GM18907 (cell line): Measurements from ENCODE around the gene MYO18B.

Experiments used
- ATAC-seq: cut with Tn5 transposase; IDR thresholded peaks from one replicate; pipeline ENCODE4 v1.9.1; 2021; ENCODE audit warnings: mild to moderate bottlenecking, moderate library complexity; ENCODE audit not compliant: unreplicated experiment

The MYO18B gene

DNA sequence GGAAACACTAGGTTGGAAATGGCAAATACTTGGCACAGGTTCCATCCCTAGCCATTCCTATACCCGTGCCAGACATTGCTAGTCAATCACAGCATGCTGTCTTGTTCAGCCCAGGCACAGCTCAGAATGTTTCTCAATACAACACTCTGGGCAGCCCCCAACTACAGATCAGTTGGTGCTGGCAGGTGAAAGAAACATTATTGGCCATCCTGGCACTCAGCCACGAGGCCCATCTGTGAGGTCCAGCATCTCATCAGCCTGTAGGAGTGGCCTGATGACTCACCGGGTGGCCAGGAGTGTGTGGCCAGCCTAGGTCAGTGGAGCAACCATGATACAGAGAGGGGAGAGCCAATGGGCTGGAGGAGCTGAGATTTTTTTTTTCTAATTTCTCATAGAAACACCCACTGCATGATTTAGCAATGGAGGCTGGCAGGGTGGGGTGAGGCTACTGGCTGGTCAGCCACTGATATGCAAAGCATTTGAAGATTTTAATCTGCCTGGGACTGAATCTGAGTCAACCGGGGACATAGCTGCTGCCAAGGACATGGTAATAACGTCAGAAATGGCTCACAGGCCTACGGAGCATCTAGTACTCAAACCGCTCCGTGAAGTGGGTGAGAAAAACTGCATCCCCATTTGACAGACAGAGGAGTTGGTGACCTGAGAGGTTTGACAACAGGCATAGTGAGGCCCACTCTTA lies 5.4 kb downstream of the MYO18B start:
- no peak for ATAC-seq

DNA sequence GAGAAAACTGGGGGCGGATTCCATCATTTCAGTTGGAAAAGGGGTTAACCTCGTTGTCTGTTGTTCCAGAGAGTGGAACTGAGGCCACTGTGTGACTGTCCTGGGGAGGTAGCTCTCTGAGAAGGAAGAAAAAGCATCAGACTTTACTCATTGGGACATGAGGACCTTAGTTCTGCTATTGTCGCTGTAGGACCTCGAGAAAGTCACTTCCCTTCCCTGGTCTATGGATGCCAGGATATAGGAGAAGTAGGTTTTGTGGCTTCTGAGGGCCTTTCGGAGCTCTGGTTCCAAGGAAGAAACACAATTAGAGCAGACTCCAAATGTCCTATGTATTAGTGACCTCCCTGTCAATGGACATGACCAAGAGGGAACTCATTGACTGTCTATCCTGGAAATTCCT lies 6.2 kb downstream of the MYO18B start:
- ATAC-seq = no peak

DNA sequence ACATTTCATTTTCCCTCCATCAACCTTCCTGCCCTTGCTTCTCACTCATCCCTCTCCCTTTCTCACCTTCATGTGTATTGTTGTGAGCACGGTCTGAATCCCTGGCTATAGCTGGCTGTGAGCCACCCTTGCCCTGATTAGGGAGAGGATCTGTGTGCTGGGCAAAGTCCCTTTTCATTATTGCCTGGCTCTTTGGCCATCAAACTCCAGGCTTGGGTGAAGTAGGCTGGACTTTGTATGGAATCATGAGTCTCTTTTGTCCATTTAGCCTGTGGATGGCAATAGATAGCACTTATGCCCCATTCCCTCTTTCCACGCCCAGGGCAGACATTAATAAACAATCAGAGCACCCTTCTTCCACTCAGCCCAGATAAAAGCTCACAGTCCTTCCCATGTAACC lies 6.7 kb downstream of the MYO18B start:
- no peak for ATAC-seq

DNA sequence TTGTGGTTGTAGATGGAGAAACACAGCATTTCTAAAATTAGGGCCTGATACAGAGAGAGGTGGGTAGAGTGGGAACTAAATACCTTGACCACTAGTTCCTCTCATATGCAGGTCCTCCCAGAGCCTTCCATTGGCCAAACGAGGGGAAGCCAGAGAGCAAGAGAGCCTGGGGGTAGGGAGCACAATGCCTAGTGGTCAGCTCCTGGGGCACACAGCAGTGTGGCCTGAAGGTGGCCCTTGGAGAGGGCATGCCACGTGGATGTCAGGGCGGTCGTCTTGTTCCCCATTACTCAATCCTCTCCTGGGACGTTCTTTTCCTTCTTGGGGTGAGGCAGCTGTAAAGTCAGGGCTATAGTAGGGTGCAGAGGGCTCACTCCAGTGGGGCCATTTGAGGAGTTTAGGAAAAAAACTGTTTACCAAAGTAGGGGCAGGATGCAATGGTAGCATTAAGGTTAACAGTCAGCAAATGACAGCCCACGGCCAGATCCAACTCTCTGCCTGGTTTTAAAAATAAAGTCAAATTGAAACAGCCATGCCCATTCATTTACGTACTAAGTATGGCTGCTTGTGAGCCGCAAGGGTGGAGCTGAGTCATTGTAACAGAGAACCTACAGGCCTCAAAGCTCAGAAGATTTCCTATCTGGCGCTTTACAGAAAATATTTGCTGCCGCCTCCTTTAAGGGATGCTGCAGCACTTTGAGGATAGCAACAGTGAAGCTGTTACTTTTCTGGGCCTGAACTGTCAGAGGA lies 7.6 kb downstream of the MYO18B start:
- no peak for ATAC-seq

DNA sequence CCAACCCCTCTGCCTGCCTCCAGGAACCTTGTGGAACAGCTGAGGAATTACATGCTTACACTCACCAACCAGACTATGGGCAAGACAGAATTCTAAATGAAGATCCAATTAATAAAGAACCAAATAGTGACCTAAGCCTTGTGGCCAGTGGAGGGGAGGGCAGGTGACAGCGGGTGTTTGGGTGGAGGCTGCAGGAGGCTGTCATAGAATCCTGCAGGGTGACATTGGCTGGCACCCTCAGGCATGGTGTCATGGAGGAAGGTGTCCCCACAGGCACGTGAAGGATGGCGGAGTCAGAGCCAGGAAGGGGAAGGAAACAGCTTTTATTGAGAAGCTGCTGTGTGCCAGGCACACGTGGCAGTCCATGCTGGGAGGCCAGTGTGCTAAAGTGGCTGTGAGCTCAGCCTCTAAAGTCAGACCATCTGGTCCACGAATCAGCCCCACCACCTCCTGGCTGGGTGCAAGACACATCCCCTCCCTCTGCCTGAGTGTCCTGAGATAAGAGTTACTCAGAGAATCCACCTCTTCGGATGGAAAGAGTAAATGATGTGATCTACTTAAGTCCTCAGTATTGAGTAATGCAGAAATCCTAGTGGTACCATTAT lies 8.7 kb downstream of the MYO18B start:
- ATAC-seq = no peak

DNA sequence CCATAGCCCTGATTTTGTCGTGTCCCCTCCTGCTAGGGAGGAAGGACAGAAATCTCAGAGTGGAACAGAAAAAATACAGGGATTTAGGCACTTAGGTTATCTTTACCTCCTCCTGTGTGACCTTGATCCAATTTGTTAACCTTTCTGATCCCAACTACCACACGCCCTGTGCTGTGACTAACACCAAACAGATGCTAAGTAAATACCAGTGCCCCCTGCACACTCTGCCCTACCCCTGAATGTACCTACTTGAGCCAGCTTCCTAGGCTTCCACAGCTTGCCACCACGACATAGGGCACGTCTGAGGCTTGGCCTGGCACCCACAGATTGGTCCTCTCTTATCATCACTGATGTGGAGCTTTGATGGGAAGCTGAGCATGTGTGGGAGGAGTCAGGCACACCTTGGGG lies 9.2 kb downstream of the MYO18B start:
- no peak for ATAC-seq

DNA sequence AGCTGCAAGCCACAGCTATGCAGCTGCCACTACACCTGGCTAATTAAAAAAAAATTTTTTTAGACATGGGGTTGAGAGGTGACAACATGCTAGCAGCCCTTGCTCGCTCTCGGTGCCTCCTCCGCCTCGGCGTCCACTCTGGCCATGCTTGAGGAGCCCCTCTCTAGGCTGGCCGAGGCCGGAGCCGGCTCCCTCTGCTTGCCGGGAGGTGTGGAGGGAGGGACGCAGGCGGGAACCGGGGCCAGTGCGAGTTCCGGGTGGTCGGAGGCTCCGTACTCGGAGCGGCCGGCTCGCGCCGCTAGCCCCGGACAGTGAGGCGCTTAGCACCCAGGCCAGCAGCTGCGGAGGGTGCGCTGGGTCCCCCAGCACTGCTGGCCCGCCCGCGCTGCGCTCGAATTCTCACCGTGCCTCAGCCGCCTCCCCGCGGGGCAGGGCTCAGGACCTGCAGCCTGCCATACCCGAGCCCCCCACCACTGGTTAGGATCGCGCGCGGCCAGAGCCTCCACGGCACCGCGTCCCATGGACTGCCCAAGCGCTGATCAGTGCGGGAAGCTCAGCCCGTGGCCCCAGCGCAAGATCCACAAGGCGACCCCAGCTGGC lies 10.7 kb downstream of the MYO18B start:
- no peak for ATAC-seq

DNA sequence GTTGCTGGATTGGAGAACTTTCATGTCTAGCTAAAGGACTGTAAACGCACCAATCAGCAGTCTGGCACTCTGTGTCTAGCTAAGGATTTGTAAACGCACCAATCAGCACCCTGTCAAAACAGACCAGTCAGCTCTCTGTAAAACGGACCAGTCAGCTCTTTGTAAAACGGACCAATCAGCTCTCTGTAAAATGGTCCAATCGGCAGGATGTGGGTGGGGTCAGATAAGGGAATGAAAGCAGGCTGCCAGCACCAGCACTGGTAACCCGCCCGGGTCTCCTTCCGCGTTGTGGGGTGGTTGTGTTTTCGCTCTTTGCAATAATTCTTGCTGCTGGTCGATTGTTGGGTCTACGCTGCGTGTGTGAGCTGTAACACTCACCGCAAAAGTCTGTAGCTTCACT lies 11.3 kb downstream of the MYO18B start:
- ATAC-seq = no peak

DNA sequence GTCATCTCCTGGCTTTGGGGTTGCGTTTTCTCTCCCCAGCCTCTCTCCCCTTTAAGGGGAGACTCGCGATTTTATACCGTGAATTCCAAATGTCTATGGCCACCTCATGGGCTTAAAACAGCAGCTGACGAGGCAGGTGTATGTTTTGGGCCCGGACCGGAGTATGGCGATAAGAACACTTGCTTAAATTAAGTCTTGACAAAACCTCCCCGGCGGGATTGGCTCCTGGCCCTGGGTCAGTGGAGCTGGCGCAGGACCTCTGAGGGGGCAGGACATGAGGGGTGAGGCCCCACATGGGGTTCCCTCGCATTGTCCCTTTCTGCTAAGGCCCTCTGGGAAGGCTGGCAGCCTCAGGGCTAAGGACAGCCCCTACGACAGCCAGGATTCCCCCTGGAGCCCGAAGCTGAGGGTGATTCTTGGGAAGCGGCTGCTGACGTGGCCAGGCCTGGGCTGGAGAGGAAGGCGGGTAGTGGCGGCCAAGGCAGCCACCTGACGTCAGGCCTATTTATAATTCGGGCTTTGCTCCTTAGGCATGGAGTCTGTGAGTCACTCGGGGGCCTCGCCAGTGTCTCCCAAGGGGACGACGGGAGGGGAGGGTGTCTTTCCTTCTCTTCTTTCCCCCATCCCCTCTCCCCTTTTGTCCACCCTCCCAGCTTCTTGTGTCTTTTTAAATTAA lies 12.7 kb downstream of the MYO18B start:
- no peak for ATAC-seq

DNA sequence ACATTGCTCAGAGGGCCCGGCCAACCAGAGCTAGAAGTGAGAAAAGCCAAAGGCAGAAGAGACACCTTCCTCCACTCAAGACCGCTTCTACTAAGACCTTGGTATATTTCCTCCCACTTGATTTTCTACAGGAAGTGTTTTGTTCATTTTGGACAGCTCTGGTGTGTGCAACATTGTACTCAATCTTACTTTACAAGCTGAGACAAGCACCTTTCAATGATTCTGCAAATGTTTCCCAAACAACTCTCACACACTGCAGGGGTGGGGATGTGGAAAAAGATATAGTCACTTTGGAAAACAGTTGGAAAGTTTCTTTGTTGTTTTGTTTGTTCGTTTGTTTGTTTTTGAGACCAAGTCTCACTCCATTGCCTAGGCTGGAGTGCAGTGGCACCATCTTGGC lies 15.7 kb downstream of the MYO18B start:
- ATAC-seq = no peak

DNA sequence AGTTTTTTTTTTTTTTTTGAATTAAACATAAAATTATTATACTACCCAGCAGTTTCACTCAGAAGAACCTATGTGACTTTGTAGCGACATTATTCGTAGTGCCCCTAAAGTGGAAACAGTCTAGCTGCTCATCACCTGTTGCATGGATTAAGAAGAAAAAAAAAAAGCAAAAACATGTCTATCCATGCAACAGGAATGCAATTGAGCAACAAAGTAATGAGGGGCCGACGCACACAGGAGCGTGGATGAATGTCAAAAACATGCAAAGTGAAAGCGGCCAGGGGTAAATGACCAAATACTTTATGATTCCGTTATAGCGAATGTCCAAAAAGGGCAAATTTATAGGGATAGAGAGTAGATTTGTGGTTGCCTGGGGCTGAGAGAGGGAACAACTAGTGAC lies 16.3 kb downstream of the MYO18B start:
- no peak for ATAC-seq

DNA sequence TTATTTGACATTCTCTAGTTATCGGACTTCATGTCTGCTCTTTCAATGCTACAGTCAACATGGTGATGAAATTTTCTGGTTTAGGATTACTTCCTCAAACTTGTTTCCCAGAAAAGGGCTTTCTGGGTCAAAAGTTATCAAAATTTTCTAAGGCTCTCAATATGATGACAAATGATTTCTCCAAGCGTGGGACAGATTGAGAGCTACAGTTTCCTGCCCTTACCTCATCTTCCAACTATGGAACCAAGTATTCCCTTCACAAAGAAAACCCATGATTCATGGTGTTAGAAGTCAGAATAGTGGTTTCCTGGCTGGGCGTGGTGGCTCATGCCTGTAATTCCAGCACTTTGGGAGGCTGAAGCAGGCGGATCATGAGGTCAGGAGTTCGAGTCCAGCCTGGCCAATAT lies 17.8 kb downstream of the MYO18B start:
- no peak for ATAC-seq

DNA sequence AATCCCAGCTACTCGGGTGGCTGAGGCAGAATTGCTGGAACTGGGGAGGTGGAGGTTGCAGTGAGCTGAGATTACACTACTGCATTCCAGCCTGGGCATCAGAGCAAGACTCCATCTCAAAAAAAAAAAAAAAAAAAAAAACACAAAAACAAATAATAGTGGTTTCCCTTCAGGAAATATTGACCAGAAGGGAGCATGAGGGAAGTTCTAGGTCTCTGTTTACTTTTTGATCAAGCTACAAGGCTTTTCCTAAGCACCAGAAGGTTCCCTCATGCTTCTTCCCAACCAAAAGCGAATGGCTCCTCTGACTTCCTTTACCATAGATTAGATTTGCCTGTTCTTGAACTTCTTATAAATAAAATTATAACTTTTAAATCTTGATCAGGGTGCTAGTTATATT lies 18.3 kb downstream of the MYO18B start:
- ATAC-seq = no peak

DNA sequence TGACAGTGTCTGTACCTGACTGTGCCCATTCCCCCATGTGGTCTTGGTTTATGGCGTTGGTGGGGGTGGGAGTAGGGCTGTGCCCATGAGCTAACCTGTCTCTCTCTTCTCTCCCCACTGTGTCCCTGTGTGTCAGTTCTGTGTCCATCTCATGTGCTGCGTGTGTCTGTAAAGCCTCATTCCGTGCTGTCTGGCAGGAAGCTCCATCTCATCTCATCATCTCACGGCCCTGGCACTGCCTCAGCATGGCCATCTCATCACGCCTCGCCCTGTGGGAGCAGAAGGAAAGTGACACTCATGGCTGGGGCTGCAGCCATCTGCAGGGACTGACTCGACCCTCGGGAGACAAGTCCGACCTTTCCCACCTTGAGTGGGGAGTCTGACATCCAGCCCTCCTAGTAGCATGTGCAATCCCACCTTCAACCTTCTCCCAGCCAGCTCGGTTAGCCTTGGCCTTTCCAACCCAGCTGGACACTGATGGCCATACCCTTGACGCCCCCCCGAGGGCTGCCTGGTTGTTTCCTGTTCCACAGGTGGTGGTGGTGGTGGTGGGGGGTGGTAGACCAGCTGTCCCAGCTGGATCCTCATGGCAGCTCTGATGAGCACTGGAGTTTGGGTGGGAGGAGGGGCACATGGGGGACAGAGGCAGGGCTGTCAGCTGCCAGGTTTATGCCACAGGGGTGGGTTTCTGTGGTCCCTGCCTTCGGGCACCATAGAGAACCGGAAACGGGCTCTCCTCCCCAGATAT lies 19.0 kb downstream of the MYO18B start:
- no peak for ATAC-seq

DNA sequence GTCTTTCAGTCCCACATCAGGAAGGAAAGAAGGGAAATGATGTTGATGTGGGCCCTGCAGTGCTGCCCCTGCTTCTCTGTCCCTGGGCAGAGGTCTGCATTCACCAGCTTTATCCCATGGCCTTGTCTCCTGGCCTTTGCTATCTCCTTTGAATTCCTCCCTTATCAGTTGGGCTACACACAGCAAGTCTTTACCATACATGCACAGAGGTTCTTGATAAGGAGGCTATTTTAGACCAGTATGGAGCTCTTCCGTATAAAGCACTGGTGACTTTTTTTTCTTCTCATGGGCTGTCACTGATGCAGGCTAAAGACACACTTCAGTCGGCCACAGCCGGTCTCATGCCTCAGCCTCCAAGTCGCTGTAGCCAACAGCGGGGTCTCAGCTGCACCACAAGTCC lies 20.2 kb downstream of the MYO18B start:
- ATAC-seq = no peak

DNA sequence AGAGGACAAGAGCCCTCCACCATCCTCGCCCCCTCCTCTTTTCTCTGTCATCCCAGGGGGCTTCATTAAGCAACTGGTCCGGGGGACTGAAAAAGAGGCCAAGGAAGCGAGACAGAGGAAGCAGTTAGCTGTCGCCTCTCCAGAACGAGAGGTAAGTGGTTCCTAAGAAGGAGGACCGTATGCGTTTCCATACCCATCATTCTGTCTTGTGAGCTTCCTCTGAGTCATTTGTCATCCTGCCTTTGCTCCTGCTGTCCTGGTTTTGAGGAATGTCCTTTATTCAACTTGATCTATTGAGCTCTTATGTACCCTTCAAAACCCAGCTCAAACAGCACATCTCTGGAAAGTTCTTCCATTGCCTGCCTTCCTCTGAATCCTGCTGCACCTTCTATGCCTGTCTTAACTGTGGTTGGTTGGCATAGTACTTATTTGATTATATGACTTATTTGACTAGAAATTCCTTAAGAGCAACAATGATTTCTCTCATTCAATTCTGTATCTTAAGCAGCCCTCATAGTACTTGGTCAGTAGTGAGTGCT lies 21.3 kb downstream of the MYO18B start:
- ATAC-seq = no peak

DNA sequence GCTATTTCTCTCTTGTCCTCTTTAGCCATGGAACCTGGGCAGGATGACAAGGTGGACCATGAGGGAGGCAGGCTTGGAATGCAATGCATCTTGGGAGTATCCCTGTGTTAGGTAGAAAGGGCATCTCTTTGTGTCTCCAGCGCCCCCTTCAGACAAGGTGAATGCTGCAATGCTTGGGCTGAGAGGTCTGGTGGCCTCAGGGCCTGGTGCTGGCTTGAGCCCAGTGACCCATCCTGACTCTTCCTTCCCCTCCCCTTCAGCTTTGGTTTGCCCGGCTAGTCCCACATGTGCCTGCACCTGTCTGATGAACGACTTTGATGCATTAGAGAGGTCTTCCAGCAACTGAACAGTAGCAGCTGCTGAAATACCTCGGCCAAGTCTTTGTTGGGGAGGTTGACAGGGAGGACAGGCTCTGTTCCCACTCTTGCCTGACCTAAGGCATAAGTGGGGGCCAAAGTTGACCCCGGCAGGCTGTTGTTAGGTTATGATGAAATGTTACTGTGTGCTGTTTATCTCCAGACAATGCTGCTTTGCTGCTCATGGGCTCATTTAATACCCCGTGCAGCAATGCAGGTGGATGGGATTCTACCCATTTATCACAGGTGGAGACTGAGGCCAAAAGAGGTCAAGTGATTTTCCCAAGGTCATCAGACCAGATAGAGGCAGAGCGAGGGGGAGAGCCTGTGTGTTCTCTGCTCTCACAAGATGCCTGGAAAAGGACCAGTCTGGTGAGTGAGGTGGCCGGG lies 22.5 kb downstream of the MYO18B start:
- ATAC-seq = no peak

DNA sequence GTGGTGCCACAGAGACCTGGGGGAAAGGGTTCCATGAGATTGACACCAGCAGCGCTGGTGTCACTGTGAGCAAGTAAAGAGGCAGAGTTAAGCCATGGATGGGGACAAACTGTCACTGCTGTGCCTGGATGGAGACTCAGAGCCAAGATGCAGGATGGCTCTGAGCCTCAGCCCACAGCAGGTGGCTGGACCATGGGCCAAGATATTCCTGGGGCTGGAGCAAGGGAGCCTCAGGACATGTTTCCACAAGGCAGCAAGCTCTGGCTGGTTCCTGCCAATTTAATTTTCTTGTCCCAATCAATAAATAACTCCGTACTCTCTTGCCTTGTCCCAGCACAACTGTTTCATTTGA lies 23.0 kb downstream of the MYO18B start:
- no peak for ATAC-seq

DNA sequence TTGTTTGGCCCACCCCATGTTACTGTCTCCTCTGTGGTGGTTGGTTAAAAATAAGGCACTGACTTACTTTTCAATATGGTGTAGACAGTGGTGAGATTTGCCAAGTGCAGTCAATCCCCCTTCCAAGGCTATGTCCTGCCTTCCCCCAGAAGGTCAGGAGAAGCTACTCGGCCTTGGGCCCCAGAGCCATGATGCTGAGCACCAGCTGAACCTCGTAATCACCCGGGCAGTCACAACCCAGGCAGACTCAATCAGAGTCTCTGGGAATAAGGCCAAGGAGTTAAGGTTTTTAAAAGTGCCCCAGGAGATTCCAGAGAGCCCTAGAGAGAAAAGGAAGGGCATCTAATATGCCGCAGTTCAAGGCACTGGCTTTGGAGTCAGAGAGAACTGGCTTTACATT lies 23.8 kb downstream of the MYO18B start:
- ATAC-seq = no peak

DNA sequence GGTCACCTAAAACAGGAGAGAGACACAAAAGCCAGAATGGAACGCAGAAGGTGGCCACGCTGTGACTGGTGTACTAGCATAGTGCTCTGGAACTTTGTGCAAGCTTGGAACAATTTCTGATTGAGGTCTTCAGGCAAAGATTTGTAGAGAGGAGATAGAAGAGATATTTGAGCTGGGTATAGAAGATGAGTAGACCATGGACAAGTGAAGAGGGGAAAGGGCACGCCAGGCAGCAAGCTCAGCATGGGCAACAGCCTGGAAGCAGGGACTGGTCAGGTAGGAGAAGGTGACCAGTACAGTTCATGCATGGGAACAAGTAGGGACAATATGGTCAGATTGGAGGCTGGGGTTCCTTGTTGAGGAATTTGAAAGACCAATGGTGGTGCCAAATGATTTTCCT lies 24.4 kb downstream of the MYO18B start:
- ATAC-seq = no peak
